CD4-positive, CD25-positive, alpha-beta regulatory T cell (primary cell): ENCODE data around the gene SCGB2B2. TPM values are rescaled to one million over a fixed set of nuclear protein-coding genes. Genes with fewer than 3 reads are reported as not detected.
"Not testable (repeated sequence)": the region's sequence is repeated elsewhere in the genome, so short reads cannot be mapped to it uniquely, and the experiment has no call there.

Experiments used
- ATAC-seq, 2 donors: fragments of 150-1000 bp; cut with Tn5 transposase; one replicate each; pipeline ENCODE4 v1.10.0; 2021; ENCODE audit warnings: low read depth in 2 of 2, moderate number of reproducible peaks in 2 of 2, moderate library complexity in 1 of 2
- DNase-seq, 3 donors: peaks; one replicate each; pipeline versions ENCODE4 v3.0.0 to v3.0.0-alpha.2; 2012 to 2022; ENCODE audit warnings: mixed read lengths in 1 of 3
- H3K27ac ChIP-seq: one replicate; pipeline ENCODE4 v1.7.0; 2013; ENCODE audit warnings: mild to moderate bottlenecking, low read length; ENCODE audit not compliant: insufficient read depth, poor library complexity, severe bottlenecking
- H3K27me3 ChIP-seq: one replicate; pipeline ENCODE4 v1.7.0; 2013; ENCODE audit warnings: low read length; ENCODE audit not compliant: control insufficient read depth, insufficient read depth
- H3K36me3 ChIP-seq: one replicate; pipeline ENCODE4 v1.7.0; 2013; ENCODE audit warnings: mild to moderate bottlenecking, low read length, moderate library complexity; ENCODE audit not compliant: control insufficient read depth, insufficient read depth
- H3K4me1 ChIP-seq: 2 replicates; pipeline ENCODE4 v1.7.0; 2013; ENCODE audit warnings: mild to moderate bottlenecking, low read length; ENCODE audit not compliant: insufficient read depth, control insufficient read depth, poor library complexity, severe bottlenecking
- H3K4me3 ChIP-seq: one replicate; pipeline ENCODE4 v1.7.0; 2013; ENCODE audit warnings: low read depth, mild to moderate bottlenecking, low read length, moderate library complexity
- H3K9me3 ChIP-seq, 2 experiments: 1 replicate in 1 of 2; 2 replicates in 1 of 2; pipeline ENCODE4 v1.7.0; 2013; ENCODE audit warnings: low read length in 2 of 2, mild to moderate bottlenecking in 1 of 2, moderate library complexity in 1 of 2; ENCODE audit not compliant: control insufficient read depth in 2 of 2
- H3K27ac Mint-ChIP-seq, 3 donors: one replicate each; pipeline ENCODE4 v1.8.0; 2020 to 2022; ENCODE audit warnings: mild to moderate bottlenecking in 3 of 3, mixed read lengths in 3 of 3, moderate library complexity in 2 of 3
- H3K27me3 Mint-ChIP-seq: one replicate; pipeline ENCODE4 v1.8.0; 2022; ENCODE audit warnings: mild to moderate bottlenecking, mixed read lengths
- H3K36me3 Mint-ChIP-seq: one replicate; pipeline ENCODE4 v1.8.0; 2020; ENCODE audit warnings: mixed read lengths
- H3K4me1 Mint-ChIP-seq, 4 donors: one replicate each; pipeline ENCODE4 v1.8.0; 2020 to 2022; ENCODE audit warnings: mixed read lengths in 4 of 4, mild to moderate bottlenecking in 1 of 4
- H3K4me3 Mint-ChIP-seq, 4 donors: one replicate each; pipeline ENCODE4 v1.8.0; 2020 to 2022; ENCODE audit warnings: mild to moderate bottlenecking in 4 of 4, mixed read lengths in 4 of 4, moderate library complexity in 3 of 4
- H3K9me3 Mint-ChIP-seq, 7 donors: one replicate each; pipeline ENCODE4 v1.8.0; 2020 to 2022; ENCODE audit warnings: mixed read lengths in 7 of 7, mild to moderate bottlenecking in 3 of 7, moderate library complexity in 2 of 7
- polyA plus RNA-seq, 4 donors: library from polyadenylated mRNA; unstranded; fragments of 300-500 nt; fragmentation: Illumina TruSeq; gene quantifications; one replicate each; pipeline ENCODE4 v1.2.3, GENCODE V29; 2021
- total RNA-seq: library from RNA; stranded (reverse); gene quantifications from one replicate; pipeline ENCODE4 v1.2.3, GENCODE V29; 2022

The SCGB2B2 gene
- total and polyA plus RNA-seq, 5 donors from 2014 or later = 0.07 to 0.74 TPM; not detected in 3

GRCh38 chr19:34669305-34669704 lies 7.7 kb downstream of the SCGB2B2 start:
- H3K36me3 ChIP-seq = no peaks in the 10 kb centered on the region
- Mint-ChIP-seq H3K4me3 (no peak overlapping the region), H3K36me3 (no peaks in the 10 kb centered on the region), H3K4me1 (peaks cover 0 to 13% (median 8%) of the 10 kb centered on the region in 4 donors), H3K27me3 (peaks cover 24% of the 10 kb centered on the region), H3K9me3 (peaks cover 0 to 5% (median 0%) of the 10 kb centered on the region in 7 donors), H3K27ac (no peak overlapping the region)
- peaks cover 6% of the 10 kb centered on the region for H3K27me3 ChIP-seq
- no peak overlapping the region for H3K4me3 ChIP-seq
- H3K9me3 ChIP-seq = no peaks in the 10 kb centered on the region
- no peak for DNase-seq
- H3K4me1 ChIP-seq = peaks cover 7% of the 10 kb centered on the region
- H3K27ac ChIP-seq = no peak overlapping the region
- ATAC-seq = no peak

GRCh38 chr19:34668690-34669089 lies 8.3 kb downstream of the SCGB2B2 start:
- not testable (repeated sequence) for H3K27ac Mint-ChIP-seq

GRCh38 chr19:34668077-34668689 lies 8.8 kb downstream of the SCGB2B2 start:
- H3K9me3 ChIP-seq, H3K4me3 ChIP-seq, H3K36me3 Mint-ChIP-seq, H3K27me3 ChIP-seq, H3K36me3 ChIP-seq, H3K27ac ChIP-seq, H3K27ac Mint-ChIP-seq, H3K4me1 ChIP-seq, DNase-seq, ATAC-seq, H3K9me3 Mint-ChIP-seq: not testable (repeated sequence)
- peaks cover 3 to 19% (median 12%) of the 10 kb centered on the region in 4 donors for H3K4me1 Mint-ChIP-seq
- H3K27me3 Mint-ChIP-seq = peaks cover 14% of the 10 kb centered on the region
- peak overlapping the region in 2 of 4 donors; percentile 7 to 27 for H3K4me3 Mint-ChIP-seq

More at GRCh38 chr19:34668690-34669089, 8.3 kb downstream of the SCGB2B2 start:
- ATAC-seq, H3K27ac ChIP-seq, DNase-seq, H3K36me3 Mint-ChIP-seq, H3K36me3 ChIP-seq, H3K27me3 ChIP-seq, H3K9me3 ChIP-seq, H3K4me1 ChIP-seq, H3K9me3 Mint-ChIP-seq, H3K4me3 ChIP-seq: not testable (repeated sequence)
- Mint-ChIP-seq H3K4me1 (peaks cover 0 to 14% (median 7%) of the 10 kb centered on the region in 4 donors), H3K27me3 (peaks cover 19% of the 10 kb centered on the region), H3K4me3 (peak overlapping the region in 1 of 4 donors; percentile 7)

GRCh38 chr19:34667349-34668076 lies 9.4 kb downstream of the SCGB2B2 start:
- DNase-seq = peak in 1 of 3 donors; percentile 37
- H3K27me3 ChIP-seq = no peaks in the 10 kb centered on the region
- H3K36me3 ChIP-seq = no peaks in the 10 kb centered on the region
- peak overlapping the region; percentile 11 for H3K27ac ChIP-seq
- no peak overlapping the region for H3K4me3 ChIP-seq
- no peaks in the 10 kb centered on the region for H3K9me3 ChIP-seq
- Mint-ChIP-seq H3K4me3 (peak overlapping the region in 3 of 4 donors; percentile 27 to 76 (median 70)), H3K9me3 (peaks cover 0 to 2% (median 0%) of the 10 kb centered on the region in 7 donors), H3K27me3 (peaks cover 9% of the 10 kb centered on the region), H3K4me1 (peaks cover 9 to 25% (median 18%) of the 10 kb centered on the region in 4 donors), H3K36me3 (no peaks in the 10 kb centered on the region), H3K27ac (peak overlapping the region; percentile 68 to 84 (median 69))
- peaks cover 12% of the 10 kb centered on the region for H3K4me1 ChIP-seq
- no peak for ATAC-seq

GRCh38 chr19:34666958-34667265 lies 10.0 kb downstream of the SCGB2B2 start:
- peak overlapping the region in 2 of 3 donors; percentile 68 to 83 for H3K27ac Mint-ChIP-seq
- H3K27me3 ChIP-seq = no peaks in the 10 kb centered on the region
- DNase-seq (no peak), ATAC-seq (no peak)
- no peaks in the 10 kb centered on the region for H3K36me3 Mint-ChIP-seq
- H3K27ac ChIP-seq = peak overlapping the region; percentile 11
- H3K4me1 Mint-ChIP-seq = peaks cover 9 to 25% (median 18%) of the 10 kb centered on the region in 4 donors
- no peaks in the 10 kb centered on the region for H3K36me3 ChIP-seq
- no peaks in the 10 kb centered on the region for H3K9me3 ChIP-seq
- peaks cover 12% of the 10 kb centered on the region for H3K4me1 ChIP-seq
- no peak overlapping the region for H3K4me3 ChIP-seq
- peaks cover 0 to 2% (median 0%) of the 10 kb centered on the region in 7 donors for H3K9me3 Mint-ChIP-seq
- peaks cover 9% of the 10 kb centered on the region for H3K27me3 Mint-ChIP-seq
- peak overlapping the region in 3 of 4 donors; percentile 13 to 67 (median 51) for H3K4me3 Mint-ChIP-seq

GRCh38 chr19:34666200-34666957 lies 10.6 kb downstream of the SCGB2B2 start:
- H3K27me3 ChIP-seq = no peaks in the 10 kb centered on the region
- no peaks in the 10 kb centered on the region for H3K36me3 ChIP-seq
- H3K27ac ChIP-seq = no peak overlapping the region
- peaks cover 9 to 25% (median 18%) of the 10 kb centered on the region in 4 donors for H3K4me1 Mint-ChIP-seq
- H3K4me3 Mint-ChIP-seq = peak overlapping the region in 1 of 4 donors; percentile 20
- peaks cover 9% of the 10 kb centered on the region for H3K27me3 Mint-ChIP-seq
- H3K9me3 ChIP-seq = no peaks in the 10 kb centered on the region
- no peaks in the 10 kb centered on the region for H3K36me3 Mint-ChIP-seq
- H3K4me3 ChIP-seq = no peak overlapping the region
- H3K27ac Mint-ChIP-seq = peak overlapping the region; percentile 11 to 68 (median 38)
- ATAC-seq (no peak), DNase-seq (no peak)
- H3K9me3 Mint-ChIP-seq = peaks cover 0 to 2% (median 0%) of the 10 kb centered on the region in 7 donors
- H3K4me1 ChIP-seq = peaks cover 12% of the 10 kb centered on the region

- not testable (repeated sequence) for H3K9me3 ChIP-seq, H3K9me3 Mint-ChIP-seq, H3K27ac Mint-ChIP-seq, H3K36me3 ChIP-seq, H3K27me3 ChIP-seq, H3K27ac ChIP-seq, DNase-seq, H3K27me3 Mint-ChIP-seq, H3K36me3 Mint-ChIP-seq, H3K4me3 Mint-ChIP-seq, H3K4me3 ChIP-seq, ATAC-seq
- peaks cover 9 to 25% (median 18%) of the 10 kb centered on the region in 4 donors for H3K4me1 Mint-ChIP-seq
- peaks cover 12% of the 10 kb centered on the region for H3K4me1 ChIP-seq
Measured at GRCh38 chr19:34665275-34665674, 11.7 kb downstream of the SCGB2B2 start.
